HL-60 (cell line): Measurements from ENCODE around the gene KCNN4.
"Not testable (repeated sequence)": the region's sequence is repeated elsewhere in the genome, so short reads cannot be mapped to it uniquely, and the experiment has no call there.

ENCODE experiments used
- DNase-seq, 2 experiments: peaks; one replicate each; pipeline ENCODE4 v3.0.0-alpha.2; 2010 to 2020; ENCODE audit warnings: low read depth in 1 of 2, low spot score in 1 of 2
- H3K27ac ChIP-seq: fragments of 250-450 bp; sonication (Bioruptor Pico); replicated peaks from 2 replicates; pipeline ENCODE4 v1.5.1; 2020; ENCODE audit warnings: mild to moderate bottlenecking, moderate library complexity
- H3K27me3 ChIP-seq: fragments of 250-450 bp; sonication (Bioruptor Pico); 2 replicates; pipeline ENCODE4 v1.5.1; 2021; ENCODE audit warnings: mild to moderate bottlenecking, moderate library complexity; ENCODE audit not compliant: insufficient read depth, poor library complexity, severe bottlenecking
- H3K4me3 ChIP-seq: replicated peaks from 2 replicates; pipeline ENCODE4 v1.5.1; 2011; ENCODE audit warnings: mild to moderate bottlenecking, control low read depth, low read length; ENCODE audit not compliant: insufficient read depth
- CTCF ChIP-seq: IDR thresholded peaks from one replicate; pipeline ENCODE4 v1.5.1; 2011; ENCODE audit warnings: low read length, control low read depth, inconsistent platforms; ENCODE audit not compliant: insufficient read depth
- GABPA ChIP-seq: IDR thresholded peaks from 2 replicates; pipeline ENCODE4 v1.6.1; 2012; ENCODE audit warnings: low read depth
- POLR2AphosphoS5 ChIP-seq: IDR thresholded peaks from 2 replicates; pipeline ENCODE4 v1.6.1; 2012; ENCODE audit warnings: low read depth
- SPI1 ChIP-seq: IDR thresholded peaks from 2 replicates; pipeline ENCODE4 v1.6.1; 2012; ENCODE audit warnings: low read depth, mild to moderate bottlenecking, borderline replicate concordance
- TF ChIP-seq, protein P1 (sequence below): IDR thresholded peaks from 2 replicates; pipeline ENCODE4 v1.6.1; 2012; ENCODE audit warnings: low read depth; ENCODE audit not compliant: insufficient replicate concordance

KCNN4 gene

DNA sequence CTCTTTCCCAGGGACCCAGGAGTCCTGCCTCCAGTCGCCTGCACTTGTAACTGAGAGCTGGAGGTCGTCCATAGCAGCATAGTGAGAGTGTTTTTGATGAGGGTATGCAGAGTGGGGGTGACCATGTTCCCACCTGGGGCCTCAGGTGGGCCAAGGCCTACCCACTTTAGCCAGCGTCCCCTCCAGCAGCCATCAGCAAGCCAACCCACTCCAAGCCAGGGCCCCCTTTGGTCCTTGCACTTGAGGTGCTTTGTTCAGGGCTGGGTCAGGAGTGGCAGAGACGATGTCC, 14.1 kb downstream of the KCNN4 start:
- Histone ChIP-seq H3K27ac (peak overlapping the region; percentile 80), H3K27me3 (no peaks in the 10 kb centered on the region), H3K4me3 (no peak overlapping the region)
- DNase-seq: no peak
- TF ChIP-seq POLR2AphosphoS5 (no peak), GABPA (no peak), SPI1 (no peak), CTCF (no peak)
- TF ChIP-seq, protein P1, sequence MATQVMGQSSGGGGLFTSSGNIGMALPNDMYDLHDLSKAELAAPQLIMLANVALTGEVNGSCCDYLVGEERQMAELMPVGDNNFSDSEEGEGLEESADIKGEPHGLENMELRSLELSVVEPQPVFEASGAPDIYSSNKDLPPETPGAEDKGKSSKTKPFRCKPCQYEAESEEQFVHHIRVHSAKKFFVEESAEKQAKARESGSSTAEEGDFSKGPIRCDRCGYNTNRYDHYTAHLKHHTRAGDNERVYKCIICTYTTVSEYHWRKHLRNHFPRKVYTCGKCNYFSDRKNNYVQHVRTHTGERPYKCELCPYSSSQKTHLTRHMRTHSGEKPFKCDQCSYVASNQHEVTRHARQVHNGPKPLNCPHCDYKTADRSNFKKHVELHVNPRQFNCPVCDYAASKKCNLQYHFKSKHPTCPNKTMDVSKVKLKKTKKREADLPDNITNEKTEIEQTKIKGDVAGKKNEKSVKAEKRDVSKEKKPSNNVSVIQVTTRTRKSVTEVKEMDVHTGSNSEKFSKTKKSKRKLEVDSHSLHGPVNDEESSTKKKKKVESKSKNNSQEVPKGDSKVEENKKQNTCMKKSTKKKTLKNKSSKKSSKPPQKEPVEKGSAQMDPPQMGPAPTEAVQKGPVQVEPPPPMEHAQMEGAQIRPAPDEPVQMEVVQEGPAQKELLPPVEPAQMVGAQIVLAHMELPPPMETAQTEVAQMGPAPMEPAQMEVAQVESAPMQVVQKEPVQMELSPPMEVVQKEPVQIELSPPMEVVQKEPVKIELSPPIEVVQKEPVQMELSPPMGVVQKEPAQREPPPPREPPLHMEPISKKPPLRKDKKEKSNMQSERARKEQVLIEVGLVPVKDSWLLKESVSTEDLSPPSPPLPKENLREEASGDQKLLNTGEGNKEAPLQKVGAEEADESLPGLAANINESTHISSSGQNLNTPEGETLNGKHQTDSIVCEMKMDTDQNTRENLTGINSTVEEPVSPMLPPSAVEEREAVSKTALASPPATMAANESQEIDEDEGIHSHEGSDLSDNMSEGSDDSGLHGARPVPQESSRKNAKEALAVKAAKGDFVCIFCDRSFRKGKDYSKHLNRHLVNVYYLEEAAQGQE: no peak

DNA sequence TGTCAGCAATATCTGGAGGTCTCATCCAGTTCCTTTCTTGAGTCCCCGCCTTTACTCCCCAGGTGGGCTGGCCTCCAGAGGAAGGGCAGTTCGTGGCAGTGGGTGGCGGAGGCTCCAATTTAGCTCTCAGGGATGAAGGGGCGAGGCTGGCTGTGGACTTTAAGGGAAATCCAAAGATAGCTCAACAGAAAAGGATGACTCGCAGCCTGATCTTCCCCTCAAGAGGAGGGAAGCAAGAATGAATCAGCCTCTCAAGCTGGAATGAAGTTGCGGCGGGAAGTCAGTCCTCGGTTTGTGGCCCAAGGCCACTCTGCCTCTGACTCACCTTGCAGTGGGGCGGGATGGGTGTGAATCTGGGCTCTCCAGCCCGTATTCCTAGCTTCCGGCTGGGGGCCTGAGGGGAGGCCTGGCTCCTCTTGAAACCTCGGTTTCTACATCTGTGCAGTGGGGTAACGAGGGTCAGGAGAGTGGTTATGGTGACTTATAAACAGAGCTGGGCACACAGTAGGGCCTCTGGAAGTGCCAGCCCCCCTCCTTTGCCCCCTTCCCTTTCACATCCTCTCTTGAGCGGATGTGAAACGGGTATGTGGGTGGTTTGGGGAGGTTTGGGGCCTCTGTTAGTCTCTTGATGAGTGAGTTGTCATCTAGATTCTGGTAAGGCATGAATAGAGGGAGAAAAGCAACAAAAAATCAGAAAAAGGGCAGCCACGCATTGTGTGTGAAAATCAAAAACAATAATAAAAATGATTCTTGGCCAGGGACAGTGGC, 15.5 kb downstream of the KCNN4 start:
- no peak overlapping the region for H3K4me3 ChIP-seq
- 0 out of 2 replicates have a peak overlapping the region, but pooled peaks have one; percentile 5 for H3K27ac ChIP-seq
- DNase-seq: peak in 1 of 2 experiments; percentile 90
- H3K27me3 ChIP-seq: no peaks in the 10 kb centered on the region
- TF ChIP-seq SPI1: no peak
- TF ChIP-seq, protein P1: no peak
- TF ChIP-seq POLR2AphosphoS5: no peak; the same call in none of the 2 replicates
- no peak for TF ChIP-seq GABPA

DNA sequence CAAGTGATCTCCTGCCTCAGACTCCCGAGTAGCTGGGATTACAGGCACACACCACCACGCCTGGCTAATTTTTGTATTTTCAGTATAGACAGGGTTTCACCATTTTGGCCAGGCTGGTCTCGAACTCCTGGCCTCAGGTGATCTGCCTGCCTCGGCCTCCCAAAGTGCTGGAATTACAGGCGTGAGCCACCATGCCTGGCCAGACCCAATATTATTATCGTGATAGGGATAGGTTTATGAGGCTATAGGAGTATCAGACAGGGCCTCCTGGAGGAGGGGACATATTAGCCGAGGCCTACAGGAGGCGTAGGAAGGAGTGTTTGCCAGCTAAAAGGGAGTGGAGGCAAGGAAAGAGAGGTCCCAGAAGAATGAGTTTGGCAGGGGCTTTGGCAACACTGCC, 16.1 kb downstream of the KCNN4 start:
- not testable (repeated sequence) for DNase-seq, H3K27me3 ChIP-seq, H3K4me3 ChIP-seq
- H3K27ac ChIP-seq: 0 out of 2 replicates have a peak overlapping the region, but pooled peaks have one; percentile 4

GRCh38 chr19:43763473-43763939, 17.3 kb downstream of the KCNN4 start:
- H3K4me3 ChIP-seq: no peak overlapping the region

More at GRCh38 chr19:43763473-43763939, 17.3 kb downstream of the KCNN4 start:
- Histone ChIP-seq H3K27me3 (no peaks in the 10 kb centered on the region), H3K27ac (no peak overlapping the region)
- TF ChIP-seq GABPA (no peak), SPI1 (no peak), CTCF (no peak), POLR2AphosphoS5 (no peak)
- TF ChIP-seq, protein P1: no peak
- no peak for DNase-seq
